Gastrocnemius medialis (tissue), 4 donors: ENCODE measurements around the gene ARFGAP1.

ENCODE experiments used
- POLR2A ChIP-seq, 2 donors: fragments of 450-650 bp; IDR thresholded peaks; one replicate each; pipeline ENCODE4 v1.6.1; 2017; ENCODE audit warnings: antibody characterized with exemption in 2 of 2, mild to moderate bottlenecking in 2 of 2, moderate library complexity in 2 of 2
- TF ChIP-seq, protein P1 (sequence below), 5 experiments: fragments of 450-650 bp in 3 of 5; fragments of 200-600 bp in 2 of 5; sonication (generic) in 2 of 5; IDR thresholded peaks in 4 of 5; conservative IDR thresholded peaks in 1 of 5; 1 replicate in 4 of 5; 2 replicates in 1 of 5; pipeline ENCODE4 v1.5.1; 2016 to 2019; ENCODE audit warnings: antibody characterized with exemption in 5 of 5, mild to moderate bottlenecking in 3 of 5, moderate library complexity in 3 of 5

DNA sequence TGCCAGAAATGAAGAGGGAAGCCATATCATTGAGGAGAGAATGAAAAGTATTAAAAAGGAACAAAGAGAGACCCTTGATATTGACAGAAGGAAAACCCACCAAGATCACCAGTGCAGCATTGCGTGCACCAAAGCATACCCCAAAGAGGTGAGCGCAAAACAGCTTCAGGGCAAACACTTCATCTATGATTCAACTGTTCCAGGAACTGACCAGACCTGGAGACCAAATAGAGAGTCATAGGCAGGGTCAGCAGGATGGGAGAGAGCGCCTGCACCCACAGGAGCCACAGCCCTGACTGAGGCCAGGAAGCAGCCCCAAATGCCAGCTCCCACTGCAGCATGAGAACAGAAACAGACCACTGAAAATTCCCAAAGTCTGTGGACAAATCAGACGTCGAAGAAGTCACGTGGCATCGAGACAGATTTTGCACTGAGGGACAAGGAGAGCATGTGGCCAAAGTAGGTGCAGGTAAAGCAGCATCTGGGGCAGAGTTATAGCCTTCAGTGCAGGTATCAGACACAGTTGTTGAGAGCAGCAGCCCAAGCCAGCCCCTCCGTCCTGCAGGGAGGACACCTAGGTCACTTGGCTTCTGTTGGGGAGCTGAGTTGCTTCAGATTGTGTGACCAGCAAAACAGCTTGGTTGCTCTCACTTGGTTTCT is 59.3 kb downstream of the ARFGAP1 start:
- TF ChIP-seq, protein P1, sequence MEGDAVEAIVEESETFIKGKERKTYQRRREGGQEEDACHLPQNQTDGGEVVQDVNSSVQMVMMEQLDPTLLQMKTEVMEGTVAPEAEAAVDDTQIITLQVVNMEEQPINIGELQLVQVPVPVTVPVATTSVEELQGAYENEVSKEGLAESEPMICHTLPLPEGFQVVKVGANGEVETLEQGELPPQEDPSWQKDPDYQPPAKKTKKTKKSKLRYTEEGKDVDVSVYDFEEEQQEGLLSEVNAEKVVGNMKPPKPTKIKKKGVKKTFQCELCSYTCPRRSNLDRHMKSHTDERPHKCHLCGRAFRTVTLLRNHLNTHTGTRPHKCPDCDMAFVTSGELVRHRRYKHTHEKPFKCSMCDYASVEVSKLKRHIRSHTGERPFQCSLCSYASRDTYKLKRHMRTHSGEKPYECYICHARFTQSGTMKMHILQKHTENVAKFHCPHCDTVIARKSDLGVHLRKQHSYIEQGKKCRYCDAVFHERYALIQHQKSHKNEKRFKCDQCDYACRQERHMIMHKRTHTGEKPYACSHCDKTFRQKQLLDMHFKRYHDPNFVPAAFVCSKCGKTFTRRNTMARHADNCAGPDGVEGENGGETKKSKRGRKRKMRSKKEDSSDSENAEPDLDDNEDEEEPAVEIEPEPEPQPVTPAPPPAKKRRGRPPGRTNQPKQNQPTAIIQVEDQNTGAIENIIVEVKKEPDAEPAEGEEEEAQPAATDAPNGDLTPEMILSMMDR (IDR thresholded peaks at IDR 0.05 in 4 of 5, conservative IDR thresholded peaks at IDR 0.05 in 1 of 5) = no peak
- no peak for TF ChIP-seq POLR2A (IDR thresholded peaks at IDR 0.05)
